Right lobe of liver (tissue), 6 donors: ENCODE measurements around the gene USP8. TPM values are rescaled to one million over a fixed set of nuclear protein-coding genes. Genes with fewer than 3 reads are reported as not detected.

Source experiments
- ATAC-seq, 4 donors: fragments of 200-7000 bp; cut with Tn5 transposase; one replicate each; pipeline ENCODE4 v1.9.1; 2020; ENCODE audit warnings: mild to moderate bottlenecking in 4 of 4, moderate library complexity in 4 of 4
- DNase-seq, 3 donors: peaks; one replicate each; pipeline ENCODE4 v3.0.0-alpha.2; 2020
- H3K27ac ChIP-seq, 3 donors: fragments of 200-600 bp; one replicate each; pipeline ENCODE4 v1.8.0; 2022
- H3K27me3 ChIP-seq, 2 donors: fragments of 200-600 bp; one replicate each; pipeline ENCODE4 v1.8.0; 2022
- H3K36me3 ChIP-seq, 4 donors: fragments of 200-600 bp; sonication (generic) in 1 of 4; one replicate each; pipeline versions ENCODE4 v1.5.1 to v1.8.0; 2017 to 2022; ENCODE audit warnings: control low read depth in 1 of 4
- H3K4me1 ChIP-seq, 4 donors: fragments of 200-600 bp; sonication (generic) in 1 of 4; one replicate each; pipeline versions ENCODE4 v1.5.1 to v1.8.0; 2017 to 2022; ENCODE audit warnings: control low read depth in 1 of 4
- H3K4me3 ChIP-seq, 3 donors: fragments of 200-600 bp; one replicate each; pipeline ENCODE4 v1.8.0; 2022
- H3K9me3 ChIP-seq, 4 donors: fragments of 200-600 bp; sonication (generic) in 1 of 4; one replicate each; pipeline versions ENCODE4 v1.5.1 to v1.8.0; 2017 to 2022; ENCODE audit warnings: control low read depth in 1 of 4
- POLR2A ChIP-seq: fragments of 450-650 bp; IDR thresholded peaks from one replicate; pipeline ENCODE4 v1.6.1; 2017; ENCODE audit warnings: antibody characterized with exemption, mild to moderate bottlenecking
- WGBS: methylation state at CpG from one replicate; pipeline ENCODE4 v1.1.6; 2018; ENCODE audit warnings: low coverage, low lambda C conversion rate; ENCODE audit not compliant: insufficient coverage; ENCODE audit errors: missing lambda C conversion rate; 5-methylcytosine and 5-hydroxymethylcytosine counted together
- intact Hi-C, 2 donors: fragments of 100-400 bp; cut with DNase I; formaldehyde crosslinking; loops; one replicate each; pipeline versions ENCODE4 v1.11.2 to v1.14.1; 2022
- total RNA-seq, 6 experiments: library from RNA; depleted of rRNA in 2 of 6; stranded (reverse); fragments of >200 nt in 2 of 6; fragmentation: NEBNext Ultra II Directional in 3 of 6; extraction: Animal tissue kit (Norgen Biotek cat#: 25700) in 3 of 6; gene quantifications; one replicate each; pipeline versions ENCODE4 v1.1.0 to v1.2.4, GENCODE V29; 2016 to 2023
- TF ChIP-seq, protein P1 (sequence below), 4 donors: fragments of 200-600 bp in 3 of 4; fragments of 450-650 bp in 1 of 4; IDR thresholded peaks; one replicate each; pipeline versions ENCODE4 v1.5.1 to v1.8.0; 2016 to 2022; ENCODE audit warnings: antibody characterized with exemption in 4 of 4, mild to moderate bottlenecking in 2 of 4
- donor health status: DM: no; HTN: yes; CAD: no.
- donor health status: DM: no; HTN: no; CAD: no.
- donor health status: DM: no; HTN: no; CAD: no.
- donor health status: DM: no; HTN: yes; CAD: no.
- donor health status: DM: no; HTN: yes; CAD: no.

Gene USP8
- total RNA-seq, 6 experiments from 2014 or later, result 26.0 to 38.7 (median 34.6) TPM

DNA sequence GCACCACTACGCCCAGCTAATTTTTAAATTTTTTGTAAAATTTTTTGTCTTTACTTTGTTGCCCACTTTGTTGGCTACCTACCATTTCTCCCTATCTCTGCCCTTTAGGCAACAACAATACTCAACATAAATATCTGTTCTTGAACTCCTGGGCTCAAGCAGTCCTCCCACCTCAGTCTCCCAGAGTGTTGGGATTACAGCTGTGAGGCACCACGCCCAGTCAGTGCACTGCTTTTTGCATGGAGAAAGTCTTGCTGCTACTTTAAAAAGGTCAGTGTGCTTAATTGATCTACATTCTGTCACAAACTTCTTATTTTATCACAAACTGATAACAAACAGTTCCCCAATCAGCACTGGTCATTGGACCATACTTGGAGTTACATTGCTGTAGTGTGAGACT lies 8.0 kb downstream of the USP8 start:
- 92% methylated on average over 2 of the region's 2 CpGs for WGBS
- H3K27ac ChIP-seq, result no peak overlapping the region
- H3K36me3 ChIP-seq, result peaks cover 0 to 5% (median 1%) of the 10 kb centered on the region in 4 donors
- H3K4me3 ChIP-seq, result no peak overlapping the region
- DNase-seq (no peak), ATAC-seq (no peak)
- TF ChIP-seq POLR2A, result no peak
- TF ChIP-seq, protein P1, sequence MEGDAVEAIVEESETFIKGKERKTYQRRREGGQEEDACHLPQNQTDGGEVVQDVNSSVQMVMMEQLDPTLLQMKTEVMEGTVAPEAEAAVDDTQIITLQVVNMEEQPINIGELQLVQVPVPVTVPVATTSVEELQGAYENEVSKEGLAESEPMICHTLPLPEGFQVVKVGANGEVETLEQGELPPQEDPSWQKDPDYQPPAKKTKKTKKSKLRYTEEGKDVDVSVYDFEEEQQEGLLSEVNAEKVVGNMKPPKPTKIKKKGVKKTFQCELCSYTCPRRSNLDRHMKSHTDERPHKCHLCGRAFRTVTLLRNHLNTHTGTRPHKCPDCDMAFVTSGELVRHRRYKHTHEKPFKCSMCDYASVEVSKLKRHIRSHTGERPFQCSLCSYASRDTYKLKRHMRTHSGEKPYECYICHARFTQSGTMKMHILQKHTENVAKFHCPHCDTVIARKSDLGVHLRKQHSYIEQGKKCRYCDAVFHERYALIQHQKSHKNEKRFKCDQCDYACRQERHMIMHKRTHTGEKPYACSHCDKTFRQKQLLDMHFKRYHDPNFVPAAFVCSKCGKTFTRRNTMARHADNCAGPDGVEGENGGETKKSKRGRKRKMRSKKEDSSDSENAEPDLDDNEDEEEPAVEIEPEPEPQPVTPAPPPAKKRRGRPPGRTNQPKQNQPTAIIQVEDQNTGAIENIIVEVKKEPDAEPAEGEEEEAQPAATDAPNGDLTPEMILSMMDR (IDR thresholded peaks at IDR 0.05), result no peak
- intact Hi-C loops, result no loop called here
- H3K4me1 ChIP-seq, result peaks cover 0 to 14% (median 4%) of the 10 kb centered on the region in 4 donors
- H3K9me3 ChIP-seq, result no peaks in the 10 kb centered on the region
- H3K27me3 ChIP-seq, result no peaks in the 10 kb centered on the region

DNA sequence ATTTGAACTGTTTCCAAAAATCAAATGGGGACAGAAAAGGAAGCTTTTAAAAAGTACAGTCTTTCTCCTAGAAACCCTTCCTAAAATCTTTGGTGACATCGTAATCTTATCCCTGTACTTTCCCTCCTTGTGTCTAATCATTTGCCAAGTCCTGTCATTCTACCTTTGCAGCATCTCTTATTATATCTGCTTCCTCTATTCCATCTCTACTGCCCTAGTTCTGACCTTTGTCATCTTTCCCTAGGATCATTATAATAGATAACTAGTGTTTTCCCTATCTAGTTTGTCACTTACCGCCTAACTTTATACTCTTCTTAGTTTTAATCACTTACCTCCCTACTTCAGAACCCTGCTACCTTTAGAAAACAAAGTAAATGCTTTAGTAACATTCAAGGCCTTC lies 11.6 kb downstream of the USP8 start:
- intact Hi-C loops, result no loop called here
- no peak overlapping the region for H3K27ac ChIP-seq
- 23% methylated on average over 2 of the region's 2 CpGs for WGBS
- H3K36me3 ChIP-seq, result peaks cover 0 to 20% (median 8%) of the 10 kb centered on the region in 4 donors
- no peak for DNase-seq
- TF ChIP-seq, protein P1 (IDR thresholded peaks at IDR 0.05), result no peak
- no peak for TF ChIP-seq POLR2A
- H3K4me3 ChIP-seq, result no peak overlapping the region
- H3K27me3 ChIP-seq, result no peaks in the 10 kb centered on the region
- H3K9me3 ChIP-seq, result no peaks in the 10 kb centered on the region
- ATAC-seq, result peak in 3 of 4 donors; percentile 29 to 70 (median 57)
- peaks cover 0 to 14% (median 0%) of the 10 kb centered on the region in 4 donors for H3K4me1 ChIP-seq

DNA sequence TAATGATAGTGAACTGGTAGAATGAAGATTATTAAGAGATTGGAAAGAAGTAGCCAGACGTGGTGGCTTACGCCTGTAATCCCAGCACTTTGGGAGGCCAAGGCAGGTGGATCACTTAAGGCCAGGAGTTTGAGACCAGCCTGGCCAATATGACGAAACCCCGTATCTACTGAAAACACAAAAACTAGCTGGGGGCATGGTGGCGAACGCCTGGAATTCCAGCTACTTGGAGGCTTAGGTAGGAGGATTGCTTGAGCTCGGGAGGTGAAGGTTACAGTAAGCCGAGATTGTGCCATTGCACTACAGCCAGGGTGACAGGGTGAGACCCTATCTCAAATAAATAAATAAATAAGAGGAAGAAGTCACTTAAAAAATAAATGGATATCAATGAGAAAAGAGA lies 14.0 kb downstream of the USP8 start:
- H3K27ac ChIP-seq, result no peak overlapping the region
- peaks cover 0 to 23% (median 11%) of the 10 kb centered on the region in 4 donors for H3K36me3 ChIP-seq
- H3K27me3 ChIP-seq, result no peaks in the 10 kb centered on the region
- H3K4me1 ChIP-seq, result peaks cover 0 to 14% (median 0%) of the 10 kb centered on the region in 4 donors
- no peak for TF ChIP-seq POLR2A
- TF ChIP-seq, protein P1 (IDR thresholded peaks at IDR 0.05), result no peak
- no peak overlapping the region for H3K4me3 ChIP-seq
- 90% methylated on average over 8 of the region's 8 CpGs for WGBS
- intact Hi-C loops, result no loop called here
- DNase-seq (no peak), ATAC-seq (no peak)
- no peaks in the 10 kb centered on the region for H3K9me3 ChIP-seq

DNA sequence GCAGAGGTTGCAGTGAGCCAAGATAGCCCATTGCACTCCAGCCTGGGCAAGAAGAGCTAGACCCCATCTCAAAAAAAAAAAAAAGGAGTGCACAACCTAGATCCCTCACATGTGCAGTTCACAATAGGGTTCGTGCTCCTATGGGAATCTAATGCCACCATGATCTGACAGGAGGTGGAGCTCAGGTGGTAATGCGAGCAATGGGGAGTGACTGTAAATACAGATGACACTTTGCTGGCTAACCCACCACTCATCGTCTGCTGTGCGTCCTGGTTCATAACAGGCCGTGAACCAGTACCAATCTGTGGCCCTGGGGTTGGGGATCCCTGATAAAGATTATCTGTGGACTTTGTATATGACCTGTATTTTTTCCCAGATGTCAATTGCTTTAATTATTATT lies 16.7 kb downstream of the USP8 start:
- Histone ChIP-seq H3K9me3 (no peaks in the 10 kb centered on the region), H3K4me3 (no peak overlapping the region), H3K27me3 (no peaks in the 10 kb centered on the region), H3K27ac (no peak overlapping the region), H3K36me3 (peaks cover 3 to 32% (median 16%) of the 10 kb centered on the region in 4 donors), H3K4me1 (peaks cover 0 to 6% (median 0%) of the 10 kb centered on the region in 4 donors)
- TF ChIP-seq, protein P1 (IDR thresholded peaks at IDR 0.05), result no peak
- TF ChIP-seq POLR2A, result no peak
- 100% methylated on average over 1 of the region's 5 CpGs for WGBS
- ATAC-seq (no peak), DNase-seq (no peak)
- intact Hi-C loops, result no loop called here

DNA sequence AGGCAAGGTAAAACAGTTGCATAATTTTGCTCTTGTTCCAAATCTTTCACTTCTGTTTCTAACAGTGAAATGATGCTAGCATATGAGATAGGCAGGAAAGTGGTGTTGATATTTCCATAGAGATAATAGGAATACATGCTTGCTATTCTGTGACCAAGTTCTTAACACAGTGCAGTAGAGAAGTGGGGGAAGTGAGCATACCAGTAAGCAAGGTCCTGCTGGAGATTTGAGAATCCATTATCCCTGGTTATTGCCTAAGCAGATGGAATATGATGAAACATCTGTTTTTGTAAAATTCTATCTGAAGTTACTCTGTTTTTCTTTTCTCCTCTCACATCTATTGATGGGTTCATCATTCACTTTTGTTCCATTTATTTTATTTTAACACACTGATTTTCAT lies 28.7 kb downstream of the USP8 start:
- H3K36me3 ChIP-seq, result peaks cover 0 to 19% (median 0%) of the 10 kb centered on the region in 4 donors
- no peaks in the 10 kb centered on the region for H3K9me3 ChIP-seq
- no peaks in the 10 kb centered on the region for H3K4me1 ChIP-seq
- intact Hi-C loops, result no loop called here
- no peaks in the 10 kb centered on the region for H3K27me3 ChIP-seq
- TF ChIP-seq, protein P1 (IDR thresholded peaks at IDR 0.05), result no peak
- TF ChIP-seq POLR2A, result no peak
- no peak overlapping the region for H3K4me3 ChIP-seq
- no peak overlapping the region for H3K27ac ChIP-seq
- ATAC-seq (no peak), DNase-seq (no peak)
